ENCODE measurements around the gene CASQ2.

Gene CASQ2

GRCh38 chr1:115768549-115768948 lies at the start of gene CASQ2:
CASQ2 (minus strand) TSS chr1:115768714; CDS start chr1:115768541, 173 bp downstream.
- DNase-seq: no peak

GRCh38 chr1:115815694-115816093 lies 47.2 kb upstream of the CASQ2 start:
- no peak for DNase-seq

- DNase-seq: no peak
Observed at GRCh38 chr1:115814685-115815398, 46.3 kb upstream of the CASQ2 start.

- DNase-seq: no peak
Observed at GRCh38 chr1:115813727-115814126, 45.2 kb upstream of the CASQ2 start.

GRCh38 chr1:115811140-115811828 lies 42.8 kb upstream of the CASQ2 start:
- DNase-seq: no peak

- no peak for DNase-seq
Observed at GRCh38 chr1:115810609-115811008, 42.1 kb upstream of the CASQ2 start.

- DNase-seq: no peak
Observed at GRCh38 chr1:115809847-115810246, 41.3 kb upstream of the CASQ2 start.

- DNase-seq: no peak
Observed at GRCh38 chr1:115809076-115809475, 40.6 kb upstream of the CASQ2 start.

- peak; percentile 53 for DNase-seq
Observed at GRCh38 chr1:115807723-115808122, 39.2 kb upstream of the CASQ2 start.

GRCh38 chr1:115805597-115805996 lies 37.1 kb upstream of the CASQ2 start:
- DNase-seq: no peak

- no peak for DNase-seq
Observed at GRCh38 chr1:115802416-115802815, 33.9 kb upstream of the CASQ2 start.

GRCh38 chr1:115797486-115797885 lies 29.0 kb upstream of the CASQ2 start:
- no peak for DNase-seq

GRCh38 chr1:115796897-115797296 lies 28.4 kb upstream of the CASQ2 start:
- no peak for DNase-seq

GRCh38 chr1:115796036-115796435 lies 27.5 kb upstream of the CASQ2 start:
- no peak for DNase-seq

- DNase-seq: no peak
Observed at GRCh38 chr1:115794976-115795639, 26.6 kb upstream of the CASQ2 start.

- no peak for DNase-seq
Observed at GRCh38 chr1:115793162-115793561, 24.6 kb upstream of the CASQ2 start.

GRCh38 chr1:115791816-115792215 lies 23.3 kb upstream of the CASQ2 start:
- no peak for DNase-seq

- no peak for DNase-seq
Observed at GRCh38 chr1:115790846-115791245, 22.3 kb upstream of the CASQ2 start.

- DNase-seq: no peak
Observed at GRCh38 chr1:115790356-115790755, 21.8 kb upstream of the CASQ2 start.

- no peak for DNase-seq
Observed at GRCh38 chr1:115783311-115783710, 14.8 kb upstream of the CASQ2 start.

- peak; percentile 66 for DNase-seq
Observed at GRCh38 chr1:115782571-115783281, 14.2 kb upstream of the CASQ2 start.

- no peak for DNase-seq
Observed at GRCh38 chr1:115781851-115782250, 13.3 kb upstream of the CASQ2 start.

- no peak for DNase-seq
Observed at GRCh38 chr1:115781343-115781742, 12.8 kb upstream of the CASQ2 start.

All from kidney glomerular epithelial cell (primary cell).